T-helper 1 cell (primary cell): Measurements from ENCODE around the gene PALD1.

Experiments used
- DNase-seq, 5 donors: peaks; one replicate each; pipeline ENCODE4 v3.0.0-alpha.2; 2012 to 2020

Gene PALD1

GRCh38 chr10:70615784-70616522 is 137.4 kb downstream of the PALD1 start:
- DNase-seq: no peak

DNA sequence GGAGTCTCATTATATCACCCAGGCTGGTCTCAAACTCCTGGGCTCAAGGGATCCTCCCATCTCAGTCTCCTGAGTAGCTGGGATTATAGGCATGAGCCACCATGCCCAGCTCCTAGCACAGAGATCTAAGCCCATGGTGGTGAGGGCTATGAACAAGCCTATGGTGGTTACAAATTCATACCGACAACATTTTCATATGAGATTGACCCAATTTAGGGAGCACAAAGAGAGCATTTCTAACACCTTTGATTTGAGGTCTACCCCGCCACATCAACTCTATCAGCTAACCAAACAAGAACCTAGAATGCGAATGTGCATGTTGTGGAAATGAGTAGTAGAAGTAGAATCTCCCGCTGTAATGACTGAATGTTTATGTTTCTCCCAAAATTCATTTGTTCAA is 138.2 kb downstream of the PALD1 start:
- no peak for DNase-seq
